GM12801 (cell line): Measurements from ENCODE around the gene APOL5.

Experiments used
- TF ChIP-seq, protein P1 (sequence below): IDR thresholded peaks from one replicate; pipeline ENCODE4 v1.5.1; 2011; ENCODE audit warnings: control low read depth; ENCODE audit not compliant: insufficient read length; ENCODE audit errors: extremely low read depth

APOL5 gene

DNA sequence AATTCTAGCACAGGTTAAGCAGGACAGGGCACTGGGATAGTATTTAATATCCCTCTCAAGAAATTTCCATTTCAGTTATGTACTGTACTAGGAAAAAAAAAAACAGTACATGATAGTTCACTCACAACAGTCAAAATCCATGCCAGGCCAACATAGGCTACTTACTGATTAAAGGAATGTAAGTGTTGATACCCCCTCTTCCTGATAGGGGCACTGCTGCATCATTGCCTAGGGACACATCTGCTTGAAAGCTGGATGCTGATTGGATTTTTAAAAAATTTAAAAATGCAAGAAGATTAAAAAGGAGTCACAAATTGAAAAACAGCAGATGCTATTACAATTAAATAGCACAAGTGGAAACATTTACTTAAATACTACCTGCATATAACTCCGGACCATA is 43.4 kb downstream of the APOL5 start:
- TF ChIP-seq, protein P1, sequence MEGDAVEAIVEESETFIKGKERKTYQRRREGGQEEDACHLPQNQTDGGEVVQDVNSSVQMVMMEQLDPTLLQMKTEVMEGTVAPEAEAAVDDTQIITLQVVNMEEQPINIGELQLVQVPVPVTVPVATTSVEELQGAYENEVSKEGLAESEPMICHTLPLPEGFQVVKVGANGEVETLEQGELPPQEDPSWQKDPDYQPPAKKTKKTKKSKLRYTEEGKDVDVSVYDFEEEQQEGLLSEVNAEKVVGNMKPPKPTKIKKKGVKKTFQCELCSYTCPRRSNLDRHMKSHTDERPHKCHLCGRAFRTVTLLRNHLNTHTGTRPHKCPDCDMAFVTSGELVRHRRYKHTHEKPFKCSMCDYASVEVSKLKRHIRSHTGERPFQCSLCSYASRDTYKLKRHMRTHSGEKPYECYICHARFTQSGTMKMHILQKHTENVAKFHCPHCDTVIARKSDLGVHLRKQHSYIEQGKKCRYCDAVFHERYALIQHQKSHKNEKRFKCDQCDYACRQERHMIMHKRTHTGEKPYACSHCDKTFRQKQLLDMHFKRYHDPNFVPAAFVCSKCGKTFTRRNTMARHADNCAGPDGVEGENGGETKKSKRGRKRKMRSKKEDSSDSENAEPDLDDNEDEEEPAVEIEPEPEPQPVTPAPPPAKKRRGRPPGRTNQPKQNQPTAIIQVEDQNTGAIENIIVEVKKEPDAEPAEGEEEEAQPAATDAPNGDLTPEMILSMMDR: no peak

DNA sequence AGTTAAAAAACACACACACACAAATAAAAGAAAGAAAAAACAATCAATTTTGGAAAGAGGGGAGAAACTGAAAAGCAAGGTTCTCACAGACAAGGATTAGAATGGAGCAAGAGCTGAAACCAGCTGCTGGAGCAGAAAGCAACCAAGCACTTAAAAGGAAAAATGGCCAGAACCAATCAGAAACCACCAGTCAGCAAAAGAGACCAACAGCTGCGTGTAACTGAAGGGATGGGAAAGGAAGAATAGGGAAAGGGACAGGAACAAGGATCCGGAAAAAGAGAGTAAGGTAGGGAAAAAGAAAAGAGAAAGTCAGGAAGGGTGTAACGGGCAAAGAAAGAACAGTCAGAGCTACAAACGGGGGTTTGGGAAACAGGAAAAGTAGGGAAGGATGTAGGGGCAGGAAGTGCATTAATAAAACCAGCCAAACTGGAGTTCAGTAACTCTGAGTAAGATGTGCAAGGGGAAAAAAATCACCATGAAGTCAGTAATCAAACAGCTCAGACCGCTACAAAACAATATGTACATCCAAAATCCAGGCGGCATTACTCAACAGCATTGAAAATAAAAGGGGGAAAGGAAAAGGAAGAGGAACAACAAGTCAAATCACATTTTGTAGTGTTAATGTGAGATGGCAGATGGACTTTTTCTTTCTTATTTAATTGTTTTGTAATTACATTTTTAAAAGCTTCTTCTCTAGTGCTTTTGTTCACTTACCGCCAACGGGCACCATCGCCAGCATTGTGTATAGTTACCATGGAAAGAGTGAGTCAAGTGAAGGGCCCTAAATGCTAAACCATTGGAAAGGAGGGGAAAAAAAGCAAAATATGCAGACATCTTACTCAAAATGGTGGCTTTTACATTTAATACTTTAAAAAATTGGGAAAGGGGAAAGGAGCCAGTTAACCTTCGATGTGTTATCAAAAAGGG is 49.2 kb downstream of the APOL5 start:
- TF ChIP-seq, protein P1: no peak

DNA sequence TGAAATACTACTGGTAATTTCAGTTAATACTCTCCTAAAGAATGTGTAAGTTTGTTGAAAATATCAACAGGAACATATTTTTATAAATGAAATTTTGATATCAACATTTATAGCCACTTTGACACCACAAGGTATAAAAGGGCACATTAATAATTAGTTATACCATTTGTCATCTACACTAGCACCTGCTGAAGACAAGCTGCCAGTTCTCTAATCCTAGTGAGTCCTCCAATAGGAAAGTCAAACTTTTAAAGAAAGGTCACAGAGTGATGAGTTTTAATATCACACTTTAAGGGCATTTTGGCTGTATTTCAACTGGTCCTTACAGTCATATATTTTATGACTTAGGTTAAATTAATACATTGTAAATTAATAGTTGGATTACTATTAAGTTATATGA is 52.3 kb downstream of the APOL5 start:
- TF ChIP-seq, protein P1: no peak

DNA sequence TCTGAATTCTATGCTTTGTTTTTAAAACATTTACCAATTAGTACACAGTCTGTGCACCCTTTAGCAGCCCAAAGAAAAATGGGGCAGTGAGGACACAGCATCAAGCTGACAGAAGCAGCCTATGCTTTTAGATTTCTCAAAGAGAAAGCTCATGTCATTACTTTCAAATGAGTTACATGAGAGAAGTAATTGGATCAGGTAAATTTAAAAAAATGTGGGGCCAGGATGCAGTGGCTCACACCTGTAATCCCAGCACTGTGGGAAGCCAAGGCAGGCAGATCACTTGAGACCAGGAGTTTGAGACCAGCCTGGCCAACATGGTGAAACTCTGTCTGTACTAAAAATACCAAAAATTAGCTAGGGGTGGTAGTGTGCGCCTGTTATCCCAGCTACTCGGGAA is 57.7 kb downstream of the APOL5 start:
- TF ChIP-seq, protein P1: no peak

DNA sequence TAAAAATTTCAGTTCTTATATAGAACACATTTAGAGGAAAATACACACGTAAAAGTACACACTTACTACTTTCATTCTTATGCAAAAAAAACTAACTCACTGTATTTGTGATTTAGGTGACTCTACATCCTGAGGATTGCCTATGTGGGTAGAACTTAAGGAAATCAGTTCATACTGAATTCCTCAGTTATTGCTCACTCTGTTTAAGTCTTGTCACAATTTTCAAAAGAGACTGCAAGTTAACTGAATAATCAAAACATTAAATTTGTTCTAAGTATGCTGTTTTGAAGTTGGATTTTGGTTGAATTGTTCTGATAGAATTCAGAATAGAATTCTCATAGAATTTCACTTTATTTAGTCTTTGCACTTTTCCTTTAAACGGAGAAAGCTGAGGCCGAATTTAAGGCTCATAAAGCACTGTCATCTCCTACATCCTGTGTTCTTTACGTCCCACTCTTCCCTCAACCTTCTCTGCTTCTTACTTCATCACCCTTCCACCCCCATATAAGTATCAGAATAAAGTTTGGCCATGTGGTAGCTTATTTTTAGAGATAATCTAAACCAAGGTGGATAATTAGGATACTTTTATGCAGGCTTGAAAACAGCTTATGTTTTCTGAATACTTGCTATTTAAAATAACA is 59.8 kb downstream of the APOL5 start:
- TF ChIP-seq, protein P1: no peak
